Type B pancreatic cell (in vitro differentiated cells): ENCODE measurements around the gene PIP5K1A. TPM values are rescaled to one million over a fixed set of nuclear protein-coding genes. Genes with fewer than 3 reads are reported as not detected.

Experiments used
- DNase-seq: peaks from one replicate; pipeline ENCODE4 v3.0.0; 2021; ENCODE audit warnings: mixed read lengths; ENCODE audit not compliant: unreplicated experiment; ENCODE audit errors: extremely low spot score
- H3K27ac Mint-ChIP-seq: 2 replicates; pipeline ENCODE4 v1.8.0; 2021; ENCODE audit warnings: mild to moderate bottlenecking, mixed read lengths
- H3K27me3 Mint-ChIP-seq: 2 replicates; pipeline ENCODE4 v1.8.0; 2021; ENCODE audit warnings: mixed read lengths
- H3K36me3 Mint-ChIP-seq: 2 replicates; pipeline ENCODE4 v1.8.0; 2021; ENCODE audit warnings: mixed read lengths
- H3K4me1 Mint-ChIP-seq: one replicate; pipeline ENCODE4 v1.8.0; 2021; ENCODE audit warnings: mixed read lengths; ENCODE audit not compliant: unreplicated experiment
- H3K4me3 Mint-ChIP-seq: 2 replicates; pipeline ENCODE4 v1.8.0; 2021; ENCODE audit warnings: mild to moderate bottlenecking, mixed read lengths
- H3K9me3 Mint-ChIP-seq: 2 replicates; pipeline ENCODE4 v1.8.0; 2021; ENCODE audit warnings: mixed read lengths
- CTCF ChIP-seq: fragments of 200-600 bp; sonication (generic); conservative IDR thresholded peaks from 2 replicates; pipeline ENCODE4 v1.5.0; 2021; ENCODE audit warnings: antibody characterized with exemption, mild to moderate bottlenecking
- total RNA-seq: library from RNA; stranded (reverse); gene quantifications from 2 replicates; pipeline ENCODE4 v1.2.1, GENCODE V29; 2021; ENCODE audit warnings: low replicate concordance

The PIP5K1A gene
- total RNA-seq, 1 donor from 2014 or later = 77.3 TPM

GRCh38 chr1:151159373-151159772, 39.0 kb upstream of the PIP5K1A start:
- no peak for DNase-seq
- Mint-ChIP-seq H3K27ac (no peak overlapping the region), H3K4me1 (peaks cover 2% of the 10 kb centered on the region), H3K9me3 (no peaks in the 10 kb centered on the region), H3K36me3 (peaks cover 14% of the 10 kb centered on the region), H3K27me3 (no peaks in the 10 kb centered on the region), H3K4me3 (no peak overlapping the region)
- TF ChIP-seq CTCF = no peak

GRCh38 chr1:151164732-151165280, 33.5 kb upstream of the PIP5K1A start:
- peaks cover 26% of the 10 kb centered on the region for H3K4me1 Mint-ChIP-seq
- H3K36me3 Mint-ChIP-seq = peaks cover 17% of the 10 kb centered on the region
- TF ChIP-seq CTCF = no peak
- H3K27me3 Mint-ChIP-seq = peaks cover 4% of the 10 kb centered on the region
- peak overlapping the region; percentile 97 for H3K4me3 Mint-ChIP-seq
- H3K27ac Mint-ChIP-seq = peak overlapping the region; percentile 98
- H3K9me3 Mint-ChIP-seq = no peaks in the 10 kb centered on the region
- DNase-seq = no peak

- Mint-ChIP-seq H3K9me3 (no peaks in the 10 kb centered on the region), H3K36me3 (peaks cover 17% of the 10 kb centered on the region), H3K4me1 (peaks cover 26% of the 10 kb centered on the region), H3K4me3 (peak overlapping the region; percentile 97), H3K27me3 (peaks cover 4% of the 10 kb centered on the region), H3K27ac (peak overlapping the region; percentile 98)
- DNase-seq = no peak
- no peak for TF ChIP-seq CTCF
Observed at GRCh38 chr1:151165281-151165737, 33.0 kb upstream of the PIP5K1A start.

- H3K36me3 Mint-ChIP-seq = peaks cover 18% of the 10 kb centered on the region
- peak within 1 kb of the TSS; percentile 98 for H3K27ac Mint-ChIP-seq
- H3K27me3 Mint-ChIP-seq = peaks cover 4% of the 10 kb centered on the region
- peak within 1 kb of the TSS; percentile 97 for H3K4me3 Mint-ChIP-seq
- H3K9me3 Mint-ChIP-seq = no peaks in the 10 kb centered on the region
- DNase-seq = peak; percentile 95
- TF ChIP-seq CTCF = peak; percentile 29
- peaks cover 26% of the 10 kb centered on the region for H3K4me1 Mint-ChIP-seq
Observed at GRCh38 chr1:151165738-151166504, 32.4 kb upstream of the PIP5K1A start, which contains the start of the genes LYSMD1 and SCNM1. TSS of gene LYSMD1 (minus strand) at chr1:151165902. CDS start at chr1:151165258, 644 bp downstream. TSS of gene SCNM1 (plus strand) at chr1:151166144. CDS start at chr1:151166153, 9 bp downstream.

- Mint-ChIP-seq H3K36me3 (peaks cover 19% of the 10 kb centered on the region), H3K4me1 (peaks cover 26% of the 10 kb centered on the region), H3K4me3 (peak overlapping the region; percentile 97), H3K27ac (peak overlapping the region; percentile 98), H3K27me3 (peaks cover 4% of the 10 kb centered on the region), H3K9me3 (no peaks in the 10 kb centered on the region)
- no peak for DNase-seq
- TF ChIP-seq CTCF = no peak
Observed at GRCh38 chr1:151166505-151166956, 31.8 kb upstream of the PIP5K1A start.
